ENCODE results near the gene NET1. TPM values are rescaled to one million over a fixed set of nuclear protein-coding genes. Genes with fewer than 3 reads are reported as not detected.

The NET1 gene
- total RNA-seq, 5 donors from 2014 or later (not counting 1 experiment from before 2014, with no cell fraction given): 10.5 to 41.1 (median 25.1) TPM

DNA sequence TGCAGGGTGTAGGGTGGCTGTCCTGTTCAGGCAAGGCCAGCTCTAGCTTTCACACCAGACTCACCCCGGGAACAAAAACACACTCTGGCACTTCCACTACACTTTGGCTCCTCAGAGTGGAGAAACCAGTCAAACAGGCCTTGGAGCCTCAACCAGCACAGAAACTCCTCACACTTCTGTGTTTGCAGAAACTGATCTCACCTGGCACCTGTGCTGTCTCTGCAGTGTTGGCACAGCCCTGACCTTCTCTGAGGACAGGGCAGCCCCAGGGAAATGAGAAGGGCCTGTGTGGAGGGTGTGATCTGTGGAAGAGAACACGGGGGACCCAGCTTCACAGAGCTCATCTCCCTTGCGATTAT is 91.1 kb downstream of the NET1 start:
- H3K27ac Mint-ChIP-seq: no peak overlapping the region
- no peak overlapping the region for H3K4me3 Mint-ChIP-seq
- CTCF ChIA-PET: no interaction called here

DNA sequence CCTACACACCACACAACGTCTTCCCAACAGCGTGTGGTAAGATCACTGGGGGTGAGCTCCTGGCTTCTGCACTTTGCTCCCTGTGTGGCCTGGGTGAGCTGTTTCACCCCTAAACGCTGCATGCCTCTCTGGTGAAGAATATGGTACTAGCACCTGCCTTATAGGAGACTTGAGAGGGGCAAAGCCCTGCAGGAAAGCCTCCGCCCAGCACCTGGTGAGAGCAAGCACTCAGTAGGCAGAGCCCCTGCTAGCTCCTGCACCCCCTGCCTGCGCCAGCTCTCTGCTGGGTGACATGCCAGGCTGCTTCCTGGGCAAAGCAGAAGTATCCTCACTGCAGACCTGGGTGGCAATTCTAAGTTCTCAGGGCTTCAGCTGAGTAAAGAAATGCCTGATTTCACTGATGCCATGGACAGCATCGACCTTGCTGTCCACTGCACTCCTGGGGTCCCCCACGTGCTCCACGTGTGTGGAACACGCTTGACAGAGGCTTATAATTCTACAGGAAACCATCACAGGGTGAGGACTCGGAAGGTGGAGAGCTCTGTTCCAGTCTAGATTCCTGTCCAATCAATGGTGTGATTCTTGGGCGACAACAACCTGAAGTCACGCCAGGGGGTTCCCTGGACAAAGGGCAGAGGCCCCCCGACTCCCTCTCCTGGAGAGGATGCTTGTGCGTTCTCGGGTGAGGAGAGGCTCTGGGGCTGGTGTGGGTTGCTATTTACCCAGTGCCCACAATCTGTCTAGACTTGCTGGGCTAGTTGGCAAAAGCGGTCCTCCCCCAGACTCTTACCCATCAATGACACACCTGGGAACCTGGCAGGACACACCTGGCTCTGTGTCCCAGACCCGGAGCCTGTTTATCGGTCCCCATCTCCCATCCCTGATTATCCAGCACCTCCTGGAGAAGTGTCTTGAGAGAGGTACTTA is 92.1 kb downstream of the NET1 start:
- peaks cover 0 to 36% of the 10 kb centered on the region in 2 experiments for H3K27me3 ChIP-seq (replicated peaks in 1 of 2; ENCODE audit: control insufficient read depth in 2 of 2, extremely low read depth in 1 of 2, insufficient read depth in 2 of 2, low read length in 1 of 2)
- CTCF ChIA-PET: no interaction called here
- Mint-ChIP-seq H3K36me3 (no peaks in the 10 kb centered on the region), H3K27me3 (peaks cover 8 to 17% of the 10 kb centered on the region in 2 donors), H3K4me1 (peaks cover 0 to 8% (median 0%) of the 10 kb centered on the region in 3 donors), H3K4me3 (no peak overlapping the region), H3K27ac (no peak overlapping the region), H3K9me3 (no peaks in the 10 kb centered on the region)
- no peaks in the 10 kb centered on the region for H3K9me3 ChIP-seq
- H3K4me1 ChIP-seq (ENCODE audit: control insufficient read depth in 1 of 2, extremely low read depth in 1 of 2, insufficient read depth in 2 of 2, low read length in 2 of 2): no peaks in the 10 kb centered on the region
- DNase-seq (no peak), ATAC-seq (replicated peaks in 1 of 4) (peak in 1 of 4 experiments; percentile 42)
- no peak overlapping the region for H3K4me3 ChIP-seq (ENCODE audit: control insufficient read depth in 1 of 2, extremely low read depth in 1 of 2, low read length in 1 of 2)
- H3K36me3 ChIP-seq (ENCODE audit: control insufficient read depth in 2 of 2, extremely low read depth in 1 of 2, insufficient read depth in 1 of 2, low read length in 1 of 2): no peaks in the 10 kb centered on the region
- 59% methylated on average over 10 of the region's 18 CpGs for WGBS (ENCODE audit: insufficient coverage)
- POLR2A ChIA-PET: interaction anchor here in 1 of 2 donors (0.7 kb wide), 1 partner anchor 27 kb away, joined by 4 read pairs; no protein-coding TSS in a partner anchor
- no peak overlapping the region for H3K27ac ChIP-seq (ENCODE audit: low read length)

More for the DNA sequence above, 91.1 kb downstream of the NET1 start:
- peaks cover 8 to 17% of the 10 kb centered on the region in 2 donors for H3K27me3 Mint-ChIP-seq
- DNase-seq: no peak
- ATAC-seq (replicated peaks in 1 of 4): no peak
- H3K27ac ChIP-seq (ENCODE audit: low read length): no peak overlapping the region
- no peak overlapping the region for H3K4me3 ChIP-seq (ENCODE audit: control insufficient read depth in 1 of 2, extremely low read depth in 1 of 2, low read length in 1 of 2)
- H3K36me3 Mint-ChIP-seq: no peaks in the 10 kb centered on the region
- no peaks in the 10 kb centered on the region for H3K36me3 ChIP-seq (ENCODE audit: control insufficient read depth in 2 of 2, extremely low read depth in 1 of 2, insufficient read depth in 1 of 2, low read length in 1 of 2)
- H3K4me1 ChIP-seq (ENCODE audit: control insufficient read depth in 1 of 2, extremely low read depth in 1 of 2, insufficient read depth in 2 of 2, low read length in 2 of 2): no peaks in the 10 kb centered on the region
- WGBS (ENCODE audit: insufficient coverage): 51% methylated on average over 2 of the region's 3 CpGs
- peaks cover 0 to 37% of the 10 kb centered on the region in 2 experiments for H3K27me3 ChIP-seq (replicated peaks in 1 of 2; ENCODE audit: control insufficient read depth in 2 of 2, extremely low read depth in 1 of 2, insufficient read depth in 2 of 2, low read length in 1 of 2)
- H3K9me3 Mint-ChIP-seq: no peaks in the 10 kb centered on the region
- no peaks in the 10 kb centered on the region for H3K9me3 ChIP-seq
- POLR2A ChIA-PET: no interaction called here
- peaks cover 0 to 8% (median 0%) of the 10 kb centered on the region in 3 donors for H3K4me1 Mint-ChIP-seq

DNA sequence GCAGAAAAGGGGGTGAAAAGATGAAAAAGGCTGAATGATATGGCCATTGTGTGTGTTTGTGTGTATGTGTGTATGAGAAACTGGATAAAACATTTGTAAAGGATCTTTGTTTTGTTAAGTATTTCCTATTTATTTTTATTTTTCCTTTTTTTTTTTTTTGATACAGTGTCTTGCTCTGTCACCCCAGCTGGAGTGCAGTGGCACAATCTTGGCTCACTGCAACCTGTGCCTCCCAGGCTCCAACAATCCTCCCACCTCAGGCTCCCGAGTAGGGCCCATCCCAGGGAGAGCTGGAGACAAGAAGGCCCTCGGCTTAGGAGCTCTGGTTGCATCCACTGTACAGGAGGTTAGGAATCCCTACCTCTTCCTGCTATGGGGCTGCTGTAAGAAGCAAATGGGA is 93.9 kb downstream of the NET1 start:
- no peaks in the 10 kb centered on the region for H3K4me1 ChIP-seq (ENCODE audit: control insufficient read depth in 1 of 2, extremely low read depth in 1 of 2, insufficient read depth in 2 of 2, low read length in 2 of 2)
- WGBS (ENCODE audit: insufficient coverage): no CpG with 5 or more reads among the region's 2 CpGs
- Mint-ChIP-seq H3K4me3 (no peak overlapping the region), H3K9me3 (no peaks in the 10 kb centered on the region), H3K27ac (no peak overlapping the region), H3K36me3 (no peaks in the 10 kb centered on the region), H3K4me1 (peaks cover 0 to 8% (median 0%) of the 10 kb centered on the region in 3 donors), H3K27me3 (peaks cover 8 to 17% of the 10 kb centered on the region in 2 donors)
- ChIA-PET CTCF (no interaction called here), POLR2A (no interaction called here)
- ATAC-seq (replicated peaks in 1 of 4): no peak
- H3K9me3 ChIP-seq: no peaks in the 10 kb centered on the region
- H3K27ac ChIP-seq (ENCODE audit: low read length): no peak overlapping the region
- peaks cover 0 to 25% of the 10 kb centered on the region in 2 experiments for H3K27me3 ChIP-seq (replicated peaks in 1 of 2; ENCODE audit: control insufficient read depth in 2 of 2, extremely low read depth in 1 of 2, insufficient read depth in 2 of 2, low read length in 1 of 2)
- DNase-seq: no peak
- H3K4me3 ChIP-seq (ENCODE audit: control insufficient read depth in 1 of 2, extremely low read depth in 1 of 2, low read length in 1 of 2): no peak overlapping the region
- H3K36me3 ChIP-seq (ENCODE audit: control insufficient read depth in 2 of 2, extremely low read depth in 1 of 2, insufficient read depth in 1 of 2, low read length in 1 of 2): no peaks in the 10 kb centered on the region

DNA sequence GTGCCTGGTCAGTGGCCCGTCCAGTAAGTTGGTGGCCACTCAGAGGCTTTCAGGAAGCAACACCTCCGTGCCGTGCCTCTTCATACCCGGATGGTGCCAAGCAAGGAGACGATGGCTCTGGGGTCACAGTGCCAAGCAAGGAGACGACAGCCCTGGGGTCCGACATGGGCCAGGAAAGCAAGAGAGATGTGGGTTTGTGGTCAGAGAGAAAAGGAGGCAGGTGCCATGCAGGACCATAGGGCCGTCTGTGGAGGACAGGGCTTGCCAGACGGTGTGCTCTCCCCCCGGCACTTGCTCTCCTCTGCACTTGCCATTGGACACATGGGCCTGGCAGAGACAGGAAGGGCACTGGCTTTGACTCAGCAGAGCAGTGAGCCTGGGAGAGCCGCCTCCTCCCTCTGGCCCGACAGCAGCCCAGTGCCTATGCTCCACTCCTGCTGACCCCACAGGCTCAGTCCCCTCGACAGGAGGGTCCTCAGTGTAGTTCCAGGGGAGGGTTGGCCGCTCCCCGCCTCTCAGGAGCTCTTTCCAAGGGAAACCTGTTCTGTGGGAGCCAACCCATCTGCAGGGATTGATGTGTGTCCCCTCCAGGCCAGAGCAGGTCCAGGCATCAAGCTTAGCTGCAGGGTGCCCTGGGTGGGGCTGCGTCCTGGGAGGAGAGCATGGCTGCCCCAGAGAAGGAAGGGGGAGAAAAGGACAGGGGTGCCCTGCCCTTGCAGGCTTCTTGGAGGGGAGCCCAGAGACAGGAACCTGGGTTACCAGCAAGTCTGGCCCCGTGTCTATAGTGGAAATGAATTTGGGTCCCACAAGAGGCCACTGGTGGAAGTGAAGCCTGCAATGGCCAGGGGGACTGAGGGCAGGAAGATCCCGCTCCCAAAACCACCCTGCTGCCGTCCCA is 94.6 kb downstream of the NET1 start:
- Mint-ChIP-seq H3K9me3 (no peaks in the 10 kb centered on the region), H3K4me1 (peaks cover 0 to 10% (median under 1%) of the 10 kb centered on the region in 3 donors), H3K27ac (no peak overlapping the region), H3K4me3 (no peak overlapping the region), H3K36me3 (no peaks in the 10 kb centered on the region), H3K27me3 (peaks cover 9 to 18% of the 10 kb centered on the region in 2 donors)
- H3K36me3 ChIP-seq (ENCODE audit: control insufficient read depth in 2 of 2, extremely low read depth in 1 of 2, insufficient read depth in 1 of 2, low read length in 1 of 2): no peaks in the 10 kb centered on the region
- ChIA-PET POLR2A (no interaction called here), CTCF (no interaction called here)
- no peak overlapping the region for H3K4me3 ChIP-seq (ENCODE audit: control insufficient read depth in 1 of 2, extremely low read depth in 1 of 2, low read length in 1 of 2)
- H3K27me3 ChIP-seq (replicated peaks in 1 of 2; ENCODE audit: control insufficient read depth in 2 of 2, extremely low read depth in 1 of 2, insufficient read depth in 2 of 2, low read length in 1 of 2): peaks cover 0 to 27% of the 10 kb centered on the region in 2 experiments
- no peak for DNase-seq
- no peaks in the 10 kb centered on the region for H3K4me1 ChIP-seq (ENCODE audit: control insufficient read depth in 1 of 2, extremely low read depth in 1 of 2, insufficient read depth in 2 of 2, low read length in 2 of 2)
- H3K27ac ChIP-seq (ENCODE audit: low read length): no peak overlapping the region
- no peak for ATAC-seq (replicated peaks in 1 of 4)
- WGBS (ENCODE audit: insufficient coverage): 85% methylated on average over 17 of the region's 19 CpGs
- H3K9me3 ChIP-seq: no peaks in the 10 kb centered on the region

DNA sequence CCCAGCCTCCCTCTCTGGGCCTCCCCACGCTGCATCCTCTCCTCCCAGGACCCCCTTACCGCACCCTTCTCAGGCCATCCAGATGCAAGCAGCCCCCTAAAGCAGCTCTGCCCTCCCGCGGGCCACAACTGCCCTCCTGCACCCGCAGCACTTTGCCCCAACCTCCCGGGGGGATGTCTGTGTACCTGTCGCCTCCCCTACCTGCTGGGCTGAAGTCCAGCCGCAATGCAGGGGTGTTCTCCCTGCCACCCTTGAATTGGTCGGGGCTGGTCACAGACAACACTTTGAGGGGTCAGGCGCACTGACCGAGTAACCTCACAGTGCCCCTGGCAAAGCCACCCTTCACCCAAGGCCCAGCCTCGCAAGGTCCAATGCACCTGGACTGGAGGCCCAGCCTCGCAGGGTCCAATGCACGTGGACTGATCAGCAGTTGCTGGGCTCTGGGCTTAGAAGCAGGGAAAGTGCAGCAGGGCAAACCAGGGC is 95.3 kb downstream of the NET1 start:
- no peak overlapping the region for H3K27ac Mint-ChIP-seq
- Histone ChIP-seq H3K4me3 (ENCODE audit: control insufficient read depth in 1 of 2, extremely low read depth in 1 of 2, low read length in 1 of 2) (no peak overlapping the region), H3K27ac (ENCODE audit: low read length) (no peak overlapping the region), H3K9me3 (no peaks in the 10 kb centered on the region), H3K36me3 (ENCODE audit: control insufficient read depth in 2 of 2, extremely low read depth in 1 of 2, insufficient read depth in 1 of 2, low read length in 1 of 2) (no peaks in the 10 kb centered on the region), H3K4me1 (ENCODE audit: control insufficient read depth in 1 of 2, extremely low read depth in 1 of 2, insufficient read depth in 2 of 2, low read length in 2 of 2) (peaks cover 0 to 4% of the 10 kb centered on the region in 2 experiments), H3K27me3 (replicated peaks in 1 of 2; ENCODE audit: control insufficient read depth in 2 of 2, extremely low read depth in 1 of 2, insufficient read depth in 2 of 2, low read length in 1 of 2) (peaks cover 0 to 28% of the 10 kb centered on the region in 2 experiments)
- DNase-seq: no peak
- peaks cover 13 to 23% of the 10 kb centered on the region in 2 donors for H3K27me3 Mint-ChIP-seq
- WGBS (ENCODE audit: insufficient coverage): 93% methylated on average over 14 of the region's 14 CpGs
- CTCF ChIA-PET: no interaction called here
- POLR2A ChIA-PET: no interaction called here
- no peak overlapping the region for H3K4me3 Mint-ChIP-seq
- H3K9me3 Mint-ChIP-seq: no peaks in the 10 kb centered on the region
- ATAC-seq (replicated peaks in 1 of 4): no peak
- H3K36me3 Mint-ChIP-seq: no peaks in the 10 kb centered on the region
- H3K4me1 Mint-ChIP-seq: peaks cover under 1 to 16% (median 6%) of the 10 kb centered on the region in 3 donors

DNA sequence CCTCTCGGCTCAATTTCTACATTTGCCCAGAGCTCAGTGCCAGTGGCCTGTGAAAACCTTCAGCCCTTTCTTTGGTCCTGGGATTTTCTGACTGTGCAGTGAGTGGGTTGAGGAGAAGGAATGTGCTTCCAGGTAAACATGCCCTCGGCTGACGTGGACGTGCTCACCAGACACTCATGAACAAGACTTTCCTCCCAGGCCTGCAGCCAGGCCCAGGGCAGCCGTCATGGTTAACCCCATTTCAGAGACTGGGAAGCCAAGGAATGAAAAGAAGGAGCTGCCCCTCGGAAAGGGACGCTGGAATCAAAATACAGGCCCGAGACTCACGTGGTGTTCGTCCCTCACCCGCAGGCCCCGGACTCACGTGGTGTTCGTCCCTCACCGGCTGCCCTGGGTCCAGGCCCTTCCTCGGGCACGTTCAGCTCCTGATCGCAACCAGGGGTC is 95.8 kb downstream of the NET1 start:
- peaks cover 0 to 30% of the 10 kb centered on the region in 2 experiments for H3K27me3 ChIP-seq (replicated peaks in 1 of 2; ENCODE audit: control insufficient read depth in 2 of 2, extremely low read depth in 1 of 2, insufficient read depth in 2 of 2, low read length in 1 of 2)
- peaks cover 9 to 21% of the 10 kb centered on the region in 2 donors for H3K27me3 Mint-ChIP-seq
- ChIA-PET CTCF (no interaction called here), POLR2A (no interaction called here)
- 87% methylated on average over 15 of the region's 18 CpGs for WGBS (ENCODE audit: insufficient coverage)
- H3K4me1 Mint-ChIP-seq: peaks cover 5 to 19% (median 11%) of the 10 kb centered on the region in 3 donors
- H3K4me1 ChIP-seq (ENCODE audit: control insufficient read depth in 1 of 2, extremely low read depth in 1 of 2, insufficient read depth in 2 of 2, low read length in 2 of 2): peaks cover under 1 to 9% of the 10 kb centered on the region in 2 experiments
- H3K9me3 ChIP-seq: no peaks in the 10 kb centered on the region
- H3K27ac Mint-ChIP-seq: no peak overlapping the region
- no peak overlapping the region for H3K4me3 ChIP-seq (ENCODE audit: control insufficient read depth in 1 of 2, extremely low read depth in 1 of 2, low read length in 1 of 2)
- no peaks in the 10 kb centered on the region for H3K9me3 Mint-ChIP-seq
- H3K4me3 Mint-ChIP-seq: no peak overlapping the region
- ATAC-seq (replicated peaks in 1 of 4): no peak
- H3K27ac ChIP-seq (ENCODE audit: low read length): no peak overlapping the region
- H3K36me3 ChIP-seq (ENCODE audit: control insufficient read depth in 2 of 2, extremely low read depth in 1 of 2, insufficient read depth in 1 of 2, low read length in 1 of 2): no peaks in the 10 kb centered on the region
- DNase-seq: no peak
- no peaks in the 10 kb centered on the region for H3K36me3 Mint-ChIP-seq
